Tibial nerve (tissue), 4 donors: Measurements from ENCODE around the gene TSC22D1. TPM values are rescaled to one million over a fixed set of nuclear protein-coding genes. Genes with fewer than 3 reads are reported as not detected.
"Not testable (repeated sequence)": the region's sequence is repeated elsewhere in the genome, so short reads cannot be mapped to it uniquely, and the experiment has no call there.

Experiments used
- DNase-seq, 2 donors: peaks; one replicate each; pipeline ENCODE4 v3.0.0-alpha.2; 2019; ENCODE audit warnings: low spot score in 2 of 2
- H3K27ac ChIP-seq, 4 donors: fragments of 200-600 bp; sonication (generic) in 3 of 4; one replicate each; pipeline ENCODE4 v1.5.1; 2017 to 2019; ENCODE audit warnings: mild to moderate bottlenecking in 1 of 4
- H3K27me3 ChIP-seq, 2 donors: fragments of 200-600 bp; sonication (generic) in 1 of 2; one replicate each; pipeline versions ENCODE4 v1.5.1 to v1.6.0; 2017 to 2019
- H3K36me3 ChIP-seq, 3 donors: fragments of 200-600 bp; sonication (generic); one replicate each; pipeline ENCODE4 v1.5.1; 2018 to 2019
- H3K4me1 ChIP-seq, 4 donors: fragments of 200-600 bp; sonication (generic) in 3 of 4; one replicate each; pipeline ENCODE4 v1.5.1; 2017 to 2019
- H3K4me3 ChIP-seq, 4 donors: fragments of 200-600 bp; sonication (generic) in 3 of 4; one replicate each; pipeline ENCODE4 v1.5.1; 2017 to 2019; ENCODE audit warnings: mild to moderate bottlenecking in 1 of 4, moderate library complexity in 1 of 4
- H3K9me3 ChIP-seq, 4 donors: fragments of 200-600 bp; sonication (generic) in 3 of 4; one replicate each; pipeline ENCODE4 v1.5.1; 2017 to 2019
- CTCF ChIP-seq, 5 experiments: fragments of 200-600 bp in 3 of 5; fragments of 450-650 bp in 2 of 5; sonication (generic) in 3 of 5; IDR thresholded peaks; one replicate each; pipeline ENCODE4 v1.5.1; 2016 to 2019; ENCODE audit warnings: antibody characterized with exemption in 5 of 5, mild to moderate bottlenecking in 3 of 5, moderate library complexity in 2 of 5
- EP300 ChIP-seq, 2 donors: sonication (generic); formaldehyde crosslinking; IDR thresholded peaks; one replicate each; pipeline ENCODE4 v1.6.1; 2017; ENCODE audit warnings: antibody characterized with exemption in 2 of 2, mild to moderate bottlenecking in 1 of 2
- POLR2A ChIP-seq, 2 donors: fragments of 450-650 bp; IDR thresholded peaks; one replicate each; pipeline ENCODE4 v1.6.1; 2017; ENCODE audit warnings: antibody characterized with exemption in 2 of 2, mild to moderate bottlenecking in 2 of 2, moderate library complexity in 2 of 2
- WGBS, 2 donors: methylation state at CpG; one replicate each; pipeline ENCODE4 v1.1.5; 2018; 5-methylcytosine and 5-hydroxymethylcytosine counted together
- total RNA-seq, 4 donors: library from RNA; depleted of rRNA; stranded (reverse); fragments of >200 nt; gene quantifications; one replicate each; pipeline ENCODE4 v1.1.0, GENCODE V29; 2016

The TSC22D1 gene
- total RNA-seq, 4 donors from 2014 or later: 203 to 334 (median 213) TPM

GRCh38 chr13:44523146-44524015 is 52.7 kb downstream of the TSC22D1 start:
- TF ChIP-seq CTCF (IDR thresholded peaks at IDR 0.05): no peak
- no peak for TF ChIP-seq EP300 (IDR thresholded peaks at IDR 0.05)
- TF ChIP-seq POLR2A (IDR thresholded peaks at IDR 0.05): no peak
- Histone ChIP-seq H3K27me3 (no peaks in the 10 kb centered on the region), H3K36me3 (peaks cover 0 to 5% (median 0%) of the 10 kb centered on the region in 3 donors), H3K9me3 (no peaks in the 10 kb centered on the region), H3K27ac (no peak overlapping the region), H3K4me3 (no peak overlapping the region), H3K4me1 (peaks cover 0 to 12% (median 0%) of the 10 kb centered on the region in 4 donors)
- WGBS, 2 donors: 69 to 73% methylated on average over 4 of the region's 4 CpGs
- no peak for DNase-seq

- no peak overlapping the region for H3K4me3 ChIP-seq
- H3K27me3 ChIP-seq: no peaks in the 10 kb centered on the region
- H3K27ac ChIP-seq: no peak overlapping the region
- no peaks in the 10 kb centered on the region for H3K9me3 ChIP-seq
- peaks cover 0 to 4% (median 0%) of the 10 kb centered on the region in 3 donors for H3K36me3 ChIP-seq
- TF ChIP-seq POLR2A (IDR thresholded peaks at IDR 0.05) (no peak), CTCF (IDR thresholded peaks at IDR 0.05) (no peak), EP300 (IDR thresholded peaks at IDR 0.05) (no peak)
- peaks cover 0 to 12% (median 0%) of the 10 kb centered on the region in 4 donors for H3K4me1 ChIP-seq
- DNase-seq: no peak
- WGBS, 2 donors: 84% methylated on average over 3 of the region's 3 CpGs
Observed at GRCh38 chr13:44519642-44520041, 56.5 kb downstream of the TSC22D1 start.

- Histone ChIP-seq H3K4me1 (no peaks in the 10 kb centered on the region), H3K36me3 (peaks cover 0 to 21% (median 0%) of the 10 kb centered on the region in 3 donors), H3K27me3 (no peaks in the 10 kb centered on the region), H3K4me3 (no peak overlapping the region), H3K9me3 (no peaks in the 10 kb centered on the region), H3K27ac (no peak overlapping the region)
- 72 to 77% methylated on average over 2 of the region's 2 CpGs for WGBS, 2 donors
- TF ChIP-seq CTCF (IDR thresholded peaks at IDR 0.05): no peak
- TF ChIP-seq EP300 (IDR thresholded peaks at IDR 0.05): no peak
- TF ChIP-seq POLR2A (IDR thresholded peaks at IDR 0.05): no peak
- no peak for DNase-seq
Observed at GRCh38 chr13:44516771-44517170, 59.4 kb downstream of the TSC22D1 start.

- TF ChIP-seq POLR2A (IDR thresholded peaks at IDR 0.05) (no peak), EP300 (IDR thresholded peaks at IDR 0.05) (no peak), CTCF (IDR thresholded peaks at IDR 0.05) (no peak)
- H3K36me3 ChIP-seq: peaks cover 0 to 30% (median 0%) of the 10 kb centered on the region in 3 donors
- H3K4me3 ChIP-seq: no peak overlapping the region
- WGBS, 2 donors: 79 to 80% methylated on average over 6 of the region's 6 CpGs
- no peak for DNase-seq
- H3K4me1 ChIP-seq: no peaks in the 10 kb centered on the region
- H3K27ac ChIP-seq: no peak overlapping the region
- no peaks in the 10 kb centered on the region for H3K27me3 ChIP-seq
- no peaks in the 10 kb centered on the region for H3K9me3 ChIP-seq
Observed at GRCh38 chr13:44514278-44514677, 61.9 kb downstream of the TSC22D1 start.

GRCh38 chr13:44509853-44510252 is 66.3 kb downstream of the TSC22D1 start:
- 96 to 97% methylated on average over 6 of the region's 6 CpGs for WGBS, 2 donors
- H3K4me1 ChIP-seq, H3K9me3 ChIP-seq, DNase-seq, H3K4me3 ChIP-seq, H3K27me3 ChIP-seq, H3K27ac ChIP-seq: not testable (repeated sequence)
- H3K36me3 ChIP-seq: peaks cover 0 to 29% (median 0%) of the 10 kb centered on the region in 3 donors
